MCF 10A (cell line): ENCODE measurements around the gene LGR4. TPM values are rescaled to one million over a fixed set of nuclear protein-coding genes. Genes with fewer than 3 reads are reported as not detected.

Experiments
- BruUV-seq: library from RNA; stranded (reverse); fragments of 400-500 nt; replicated peaks from 2 replicates; lab custom pipeline; 2021; lab: Mats Ljungman, UMichigan
- CTCF ChIA-PET: fragments of 300-600 bp; sonication (Branson Sonifier 250); formaldehyde crosslinking; extraction: SDS; loops from one replicate; lab custom pipeline; 2021; ENCODE audit warnings: antibody characterized with exemption, inconsistent platforms; lab: Yijun Ruan, JAX
- POLR2A ChIA-PET: fragments of 300-600, 350-650 bp; sonication (Branson Sonifier 250); formaldehyde crosslinking; extraction: SDS; loops from one replicate; lab custom pipeline; 2020; ENCODE audit warnings: antibody characterized with exemption, inconsistent platforms; lab: Yijun Ruan, JAX
- DNase-seq: peaks from one replicate; pipeline ENCODE4 v3.0.0-alpha.2; 2018; ENCODE audit not compliant: unreplicated experiment
- H3K27ac Mint-ChIP-seq: one replicate; pipeline ENCODE4 v1.8.0; 2022; ENCODE audit warnings: mild to moderate bottlenecking, low read depth, mixed read lengths; ENCODE audit not compliant: unreplicated experiment
- H3K27me3 Mint-ChIP-seq: one replicate; pipeline ENCODE4 v1.8.0; 2022; ENCODE audit warnings: mixed read lengths; ENCODE audit not compliant: insufficient read depth, unreplicated experiment
- H3K36me3 Mint-ChIP-seq: one replicate; pipeline ENCODE4 v1.8.0; 2022; ENCODE audit warnings: mild to moderate bottlenecking, moderate library complexity, mixed read lengths; ENCODE audit not compliant: insufficient read depth, unreplicated experiment
- H3K4me1 Mint-ChIP-seq: one replicate; pipeline ENCODE4 v1.8.0; 2022; ENCODE audit warnings: mixed read lengths; ENCODE audit not compliant: insufficient read depth, unreplicated experiment
- H3K4me3 Mint-ChIP-seq: one replicate; pipeline ENCODE4 v1.8.0; 2022; ENCODE audit warnings: mild to moderate bottlenecking, moderate library complexity, mixed read lengths; ENCODE audit not compliant: unreplicated experiment
- H3K9me3 Mint-ChIP-seq: one replicate; pipeline ENCODE4 v1.8.0; 2022; ENCODE audit warnings: mixed read lengths; ENCODE audit not compliant: unreplicated experiment
- CTCF ChIP-seq: fragments of 200-600 bp; IDR thresholded peaks from one replicate; pipeline ENCODE4 v1.8.0; 2022; ENCODE audit warnings: antibody characterized with exemption, mild to moderate bottlenecking; ENCODE audit not compliant: unreplicated experiment
- intact Hi-C: fragments of 100-400 bp; cut with micrococcal nuclease; formaldehyde crosslinking; loops from 2 replicates; pipeline ENCODE4 v1.14.1; 2022
- total RNA-seq: library from RNA; stranded (reverse); gene quantifications from 2 replicates; pipeline ENCODE4 v1.2.3, GENCODE V29; 2022

The LGR4 gene
- total RNA-seq, 1 experiment from 2014 or later = 14.2 TPM

- ChIA-PET CTCF (interaction anchor here (0.6 kb wide), 1 partner anchor 669 kb away, joined by 3 read pairs; no protein-coding TSS in a partner anchor), POLR2A (interaction anchor here (0.6 to 5.3 kb wide), 9 partner anchors 10 to 98 kb away, joined by 3 to 92 read pairs (median 5); partner anchors contain the start of gene LGR4)
- H3K27ac Mint-ChIP-seq = peak overlapping the region; percentile 79
- peaks cover 34% of the 10 kb centered on the region for H3K4me1 Mint-ChIP-seq
- no peaks in the 10 kb centered on the region for H3K36me3 Mint-ChIP-seq
- peak overlapping the region; percentile 47 for H3K4me3 Mint-ChIP-seq
- no peaks in the 10 kb centered on the region for H3K9me3 Mint-ChIP-seq
- H3K27me3 Mint-ChIP-seq = no peaks in the 10 kb centered on the region
- intact Hi-C loops = no loop called here
- no peak for TF ChIP-seq CTCF
- DNase-seq = peak; percentile 43
- BruUV-seq = no TSS peak
Measured at GRCh38 chr11:27462543-27462942, 10.0 kb downstream of the LGR4 start.

GRCh38 chr11:27460158-27460978 is 12.2 kb downstream of the LGR4 start:
- intact Hi-C loops = no loop called here
- H3K36me3 Mint-ChIP-seq = no peaks in the 10 kb centered on the region
- H3K27me3 Mint-ChIP-seq = no peaks in the 10 kb centered on the region
- CTCF ChIA-PET = interaction anchor here (0.6 to 2.2 kb wide), 4 partner anchors 25 to 1458 kb away, joined by 3 to 6 read pairs (median 3); no protein-coding TSS in a partner anchor
- no peak overlapping the region for H3K4me3 Mint-ChIP-seq
- no peak for DNase-seq
- no peaks in the 10 kb centered on the region for H3K9me3 Mint-ChIP-seq
- no TSS peak for BruUV-seq
- POLR2A ChIA-PET = interaction anchor here (0.6 to 1.8 kb wide), 5 partner anchors 9 to 98 kb away, joined by 3 to 6 read pairs (median 3); partner anchors contain the start of genes CCDC34 and LGR4
- H3K27ac Mint-ChIP-seq = no peak overlapping the region
- H3K4me1 Mint-ChIP-seq = peaks cover 38% of the 10 kb centered on the region
- TF ChIP-seq CTCF = no peak

- Mint-ChIP-seq H3K27ac (no peak overlapping the region), H3K27me3 (no peaks in the 10 kb centered on the region), H3K4me1 (peaks cover 40% of the 10 kb centered on the region), H3K36me3 (no peaks in the 10 kb centered on the region), H3K9me3 (no peaks in the 10 kb centered on the region), H3K4me3 (no peak overlapping the region)
- CTCF ChIA-PET = no interaction called here
- intact Hi-C loops = no loop called here
- no peak for DNase-seq
- POLR2A ChIA-PET = interaction anchor here (1.1 kb wide), 1 partner anchor 9 kb away, joined by 3 read pairs; no protein-coding TSS in a partner anchor
- BruUV-seq = no TSS peak
- TF ChIP-seq CTCF = no peak
Measured at GRCh38 chr11:27459191-27459590, 13.4 kb downstream of the LGR4 start.

GRCh38 chr11:27458182-27458581 is 14.4 kb downstream of the LGR4 start:
- CTCF ChIA-PET = interaction anchor here (0.6 to 1.0 kb wide), 2 partner anchors 8 to 205 kb away, joined by 4 to 6 read pairs; no protein-coding TSS in a partner anchor
- peak overlapping the region; percentile 75 for H3K27ac Mint-ChIP-seq

More at GRCh38 chr11:27458182-27458581, 14.4 kb downstream of the LGR4 start:
- POLR2A ChIA-PET = interaction anchor here (0.6 to 1.1 kb wide), 2 partner anchors 10 to 11 kb away, joined by 3 read pairs; no protein-coding TSS in a partner anchor
- no peaks in the 10 kb centered on the region for H3K9me3 Mint-ChIP-seq
- no peak for DNase-seq
- intact Hi-C loops = no loop called here
- BruUV-seq = no TSS peak
- no peak for TF ChIP-seq CTCF
- H3K36me3 Mint-ChIP-seq = no peaks in the 10 kb centered on the region
- H3K27me3 Mint-ChIP-seq = no peaks in the 10 kb centered on the region
- no peak overlapping the region for H3K4me3 Mint-ChIP-seq
- peaks cover 39% of the 10 kb centered on the region for H3K4me1 Mint-ChIP-seq
